ENCODE results near the gene NDUFS8. TPM values are rescaled to one million over a fixed set of nuclear protein-coding genes. Genes with fewer than 3 reads are reported as not detected.

Gene NDUFS8
- total RNA-seq, 1 donor from 2014 or later: 137 TPM

GRCh38 chr11:68007498-68008380 is 22.7 kb upstream of the NDUFS8 start:
- intact Hi-C loops (cut with micrococcal nuclease): no loop called here
- peaks cover 24% of the 10 kb centered on the region for H3K4me1 Mint-ChIP-seq (ENCODE audit: low read depth)
- H3K4me3 Mint-ChIP-seq: no peak overlapping the region
- no peaks in the 10 kb centered on the region for H3K27me3 Mint-ChIP-seq (ENCODE audit: insufficient read depth)
- H3K9me3 Mint-ChIP-seq: no peaks in the 10 kb centered on the region
- DNase-seq (ENCODE audit: low spot score): no peak
- no peaks in the 10 kb centered on the region for H3K36me3 Mint-ChIP-seq (ENCODE audit: low read depth)
- H3K27ac Mint-ChIP-seq: no peak overlapping the region

GRCh38 chr11:68008381-68009337 is 21.8 kb upstream of the NDUFS8 start:
- no peak for DNase-seq (ENCODE audit: low spot score)
- no peaks in the 10 kb centered on the region for H3K36me3 Mint-ChIP-seq (ENCODE audit: low read depth)
- peaks cover 21% of the 10 kb centered on the region for H3K4me1 Mint-ChIP-seq (ENCODE audit: low read depth)
- no peak overlapping the region for H3K27ac Mint-ChIP-seq
- H3K9me3 Mint-ChIP-seq: no peaks in the 10 kb centered on the region
- H3K27me3 Mint-ChIP-seq (ENCODE audit: insufficient read depth): no peaks in the 10 kb centered on the region
- no peak overlapping the region for H3K4me3 Mint-ChIP-seq
- intact Hi-C loops (cut with micrococcal nuclease): loop anchor here (1.0 kb wide), 1 partner anchor 198 kb away; no protein-coding TSS in a partner anchor

GRCh38 chr11:68009391-68010089 is 20.9 kb upstream of the NDUFS8 start:
- intact Hi-C loops (cut with micrococcal nuclease): loop anchor here (1.0 kb wide), 1 partner anchor 197 kb away; no protein-coding TSS in a partner anchor
- Mint-ChIP-seq H3K4me3 (no peak overlapping the region), H3K4me1 (ENCODE audit: low read depth) (peaks cover 15% of the 10 kb centered on the region), H3K27me3 (ENCODE audit: insufficient read depth) (no peaks in the 10 kb centered on the region), H3K27ac (no peak overlapping the region), H3K36me3 (ENCODE audit: low read depth) (no peaks in the 10 kb centered on the region), H3K9me3 (no peaks in the 10 kb centered on the region)
- DNase-seq (ENCODE audit: low spot score): no peak

- Mint-ChIP-seq H3K27me3 (ENCODE audit: insufficient read depth) (no peaks in the 10 kb centered on the region), H3K36me3 (ENCODE audit: low read depth) (no peaks in the 10 kb centered on the region), H3K4me3 (no peak within 1 kb of the TSS), H3K9me3 (no peaks in the 10 kb centered on the region), H3K4me1 (ENCODE audit: low read depth) (peaks cover 10% of the 10 kb centered on the region), H3K27ac (no peak within 1 kb of the TSS)
- intact Hi-C loops (cut with micrococcal nuclease): no loop called here
- DNase-seq (ENCODE audit: low spot score): no peak
Observed at GRCh38 chr11:68010090-68011041, 20.1 kb upstream of the NDUFS8 start, which contains the start of gene ALDH3B1. Gene ALDH3B1, plus strand, starts transcription at chr11:68010327. Its CDS starts 4,971 bp downstream, at chr11:68015298.

GRCh38 chr11:68011051-68011943 is 19.2 kb upstream of the NDUFS8 start:
- H3K9me3 Mint-ChIP-seq: no peaks in the 10 kb centered on the region
- H3K27me3 Mint-ChIP-seq (ENCODE audit: insufficient read depth): no peaks in the 10 kb centered on the region
- DNase-seq (ENCODE audit: low spot score): no peak
- H3K27ac Mint-ChIP-seq: no peak overlapping the region
- peaks cover 10% of the 10 kb centered on the region for H3K4me1 Mint-ChIP-seq (ENCODE audit: low read depth)
- H3K36me3 Mint-ChIP-seq (ENCODE audit: low read depth): no peaks in the 10 kb centered on the region
- intact Hi-C loops (cut with micrococcal nuclease): no loop called here
- no peak overlapping the region for H3K4me3 Mint-ChIP-seq

- intact Hi-C loops (cut with micrococcal nuclease): no loop called here
- H3K27me3 Mint-ChIP-seq (ENCODE audit: insufficient read depth): no peaks in the 10 kb centered on the region
- H3K4me1 Mint-ChIP-seq (ENCODE audit: low read depth): peaks cover 10% of the 10 kb centered on the region
- H3K9me3 Mint-ChIP-seq: no peaks in the 10 kb centered on the region
- no peak overlapping the region for H3K27ac Mint-ChIP-seq
- H3K4me3 Mint-ChIP-seq: no peak overlapping the region
- no peak for DNase-seq (ENCODE audit: low spot score)
- no peaks in the 10 kb centered on the region for H3K36me3 Mint-ChIP-seq (ENCODE audit: low read depth)
Observed at GRCh38 chr11:68012044-68012842, 18.2 kb upstream of the NDUFS8 start.

GRCh38 chr11:68012843-68013610 is 17.5 kb upstream of the NDUFS8 start:
- H3K27ac Mint-ChIP-seq: no peak overlapping the region
- no peak for DNase-seq (ENCODE audit: low spot score)
- intact Hi-C loops (cut with micrococcal nuclease): no loop called here
- no peaks in the 10 kb centered on the region for H3K36me3 Mint-ChIP-seq (ENCODE audit: low read depth)
- H3K4me1 Mint-ChIP-seq (ENCODE audit: low read depth): peaks cover 10% of the 10 kb centered on the region
- H3K27me3 Mint-ChIP-seq (ENCODE audit: insufficient read depth): no peaks in the 10 kb centered on the region
- H3K4me3 Mint-ChIP-seq: no peak overlapping the region
- no peaks in the 10 kb centered on the region for H3K9me3 Mint-ChIP-seq

- peaks cover 10% of the 10 kb centered on the region for H3K4me1 Mint-ChIP-seq (ENCODE audit: low read depth)
- H3K27me3 Mint-ChIP-seq (ENCODE audit: insufficient read depth): no peaks in the 10 kb centered on the region
- no peak overlapping the region for H3K27ac Mint-ChIP-seq
- H3K36me3 Mint-ChIP-seq (ENCODE audit: low read depth): no peaks in the 10 kb centered on the region
- intact Hi-C loops (cut with micrococcal nuclease): no loop called here
- no peak for DNase-seq (ENCODE audit: low spot score)
- no peaks in the 10 kb centered on the region for H3K9me3 Mint-ChIP-seq
- H3K4me3 Mint-ChIP-seq: no peak overlapping the region
Observed at GRCh38 chr11:68013611-68014156, 16.8 kb upstream of the NDUFS8 start.

- no peaks in the 10 kb centered on the region for H3K36me3 Mint-ChIP-seq (ENCODE audit: low read depth)
- no peak overlapping the region for H3K27ac Mint-ChIP-seq
- no peaks in the 10 kb centered on the region for H3K27me3 Mint-ChIP-seq (ENCODE audit: insufficient read depth)
- intact Hi-C loops (cut with micrococcal nuclease): no loop called here
- no peaks in the 10 kb centered on the region for H3K9me3 Mint-ChIP-seq
- no peak overlapping the region for H3K4me3 Mint-ChIP-seq
- peaks cover 3% of the 10 kb centered on the region for H3K4me1 Mint-ChIP-seq (ENCODE audit: low read depth)
- no peak for DNase-seq (ENCODE audit: low spot score)
Observed at GRCh38 chr11:68014157-68014946, 16.1 kb upstream of the NDUFS8 start.
